Central memory CD8-positive, alpha-beta T cell (primary cell): Measurements from ENCODE around the gene PRCP.
"Not testable (repeated sequence)": the region's sequence is repeated elsewhere in the genome, so short reads cannot be mapped to it uniquely, and the experiment has no call there.

Experiments used
- ATAC-seq: fragments of 150-1000 bp; cut with Tn5 transposase; replicated peaks from 2 replicates; pipeline ENCODE4 v1.10.0; 2022; ENCODE audit warnings: mild to moderate bottlenecking, moderate FRiP score, moderate number of reproducible peaks; ENCODE audit not compliant: poor library complexity, severe bottlenecking; ENCODE audit errors: extremely low read depth
- DNase-seq, 2 donors: peaks; one replicate each; pipeline ENCODE4 v3.0.0; 2021; ENCODE audit warnings: low spot score in 2 of 2
- H3K27ac Mint-ChIP-seq: one replicate; pipeline ENCODE4 v1.8.0; 2022; ENCODE audit warnings: low read depth, mild to moderate bottlenecking, moderate library complexity, mixed read lengths
- H3K27me3 Mint-ChIP-seq: one replicate; pipeline ENCODE4 v1.8.0; 2022; ENCODE audit warnings: mixed read lengths
- H3K36me3 Mint-ChIP-seq: one replicate; pipeline ENCODE4 v1.8.0; 2022; ENCODE audit warnings: mild to moderate bottlenecking, moderate library complexity, mixed read lengths; ENCODE audit not compliant: insufficient read depth
- H3K4me1 Mint-ChIP-seq: one replicate; pipeline ENCODE4 v1.8.0; 2022; ENCODE audit warnings: mixed read lengths
- H3K4me3 Mint-ChIP-seq: one replicate; pipeline ENCODE4 v1.8.0; 2022; ENCODE audit warnings: mild to moderate bottlenecking, moderate library complexity, mixed read lengths
- H3K9me3 Mint-ChIP-seq: one replicate; pipeline ENCODE4 v1.8.0; 2022; ENCODE audit warnings: mixed read lengths

Gene PRCP

DNA sequence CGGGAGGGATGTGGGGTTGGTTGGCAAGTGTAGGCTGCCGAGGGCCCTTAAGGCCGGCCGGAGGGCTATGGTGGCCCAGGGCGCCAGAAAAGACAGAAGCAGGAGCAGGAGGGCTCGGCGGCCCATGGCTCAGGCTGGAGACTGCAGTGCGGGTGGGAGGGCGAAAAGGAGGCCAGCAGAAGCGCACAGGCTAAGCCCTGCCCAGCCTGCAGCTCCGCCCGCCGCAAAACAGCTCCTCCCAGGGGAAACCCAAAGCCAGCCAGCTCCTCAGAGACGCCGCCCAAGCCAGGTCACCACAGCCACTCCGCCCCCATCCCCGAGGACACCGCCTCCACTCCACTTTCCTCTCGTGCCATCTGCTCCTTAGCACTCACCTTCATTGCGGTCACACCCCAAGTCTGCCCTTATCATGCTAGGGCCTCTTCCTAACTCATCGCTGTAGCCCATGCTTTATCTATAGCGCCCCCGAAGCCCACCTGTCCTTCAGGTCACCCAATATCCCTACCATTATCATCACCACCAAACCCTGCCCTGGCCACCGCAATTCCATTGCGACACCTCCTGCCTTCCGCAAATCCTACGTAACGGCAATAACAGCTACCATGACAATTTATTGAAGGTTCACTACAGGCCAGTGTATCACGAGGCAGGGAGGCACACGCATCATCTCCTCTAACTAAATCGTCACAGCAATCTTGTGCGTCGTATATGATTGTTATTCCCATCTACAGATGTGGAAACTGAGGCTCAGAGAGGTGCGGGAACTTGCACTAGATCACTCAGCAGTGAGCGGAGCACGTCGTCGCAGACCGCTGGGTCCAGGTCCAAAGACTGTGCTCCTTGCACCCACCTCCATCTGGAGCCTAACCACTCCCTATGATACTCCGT lies at the start of gene PRCP:
Gene PRCP (minus strand): TSS at position 154 of the 888 bp plus-strand sequence. CDS start 28 bp downstream, at position 126.
- Mint-ChIP-seq H3K4me1 (peaks cover 48% of the 10 kb centered on the region), H3K27ac (peak within 1 kb of the TSS; percentile 95), H3K36me3 (peaks cover 14% of the 10 kb centered on the region), H3K27me3 (no peaks in the 10 kb centered on the region), H3K9me3 (no peaks in the 10 kb centered on the region), H3K4me3 (peak within 1 kb of the TSS; percentile 87)
- ATAC-seq (peak; percentile 78), DNase-seq (peak; percentile 87 to 91)

DNA sequence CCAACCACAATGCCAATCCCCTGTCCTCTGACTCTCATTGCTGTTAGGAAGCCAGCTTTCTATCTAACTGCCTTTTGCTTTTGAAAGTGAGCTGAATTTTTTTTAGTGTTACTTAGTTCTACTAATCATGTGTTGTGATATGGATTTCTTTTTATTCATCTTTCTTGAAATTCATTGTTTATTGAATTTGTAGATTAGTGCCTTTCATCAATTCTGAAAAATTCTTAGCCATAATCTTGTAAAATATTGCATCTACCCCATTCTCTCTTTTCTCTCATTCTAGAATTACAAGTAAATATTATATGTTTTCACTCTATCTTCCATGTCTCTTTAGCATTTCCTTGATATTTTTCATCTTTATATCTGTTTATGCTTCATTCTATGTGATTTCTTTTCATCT lies 49.1 kb upstream of the PRCP start:
- Mint-ChIP-seq H3K4me1 (peaks cover 13% of the 10 kb centered on the region), H3K27me3 (no peaks in the 10 kb centered on the region), H3K36me3 (peaks cover 2% of the 10 kb centered on the region), H3K4me3 (no peak overlapping the region), H3K27ac (no peak overlapping the region), H3K9me3 (peaks cover 21% of the 10 kb centered on the region)
- DNase-seq (no peak), ATAC-seq (no peak)

GRCh38 chr11:82945682-82946081 lies 45.5 kb upstream of the PRCP start:
- H3K27me3 Mint-ChIP-seq, result no peaks in the 10 kb centered on the region
- H3K36me3 Mint-ChIP-seq, result no peaks in the 10 kb centered on the region
- H3K4me1 Mint-ChIP-seq, result peaks cover 5% of the 10 kb centered on the region
- H3K27ac Mint-ChIP-seq, result no peak overlapping the region
- no peaks in the 10 kb centered on the region for H3K9me3 Mint-ChIP-seq
- DNase-seq (no peak), ATAC-seq (no peak)
- no peak overlapping the region for H3K4me3 Mint-ChIP-seq

DNA sequence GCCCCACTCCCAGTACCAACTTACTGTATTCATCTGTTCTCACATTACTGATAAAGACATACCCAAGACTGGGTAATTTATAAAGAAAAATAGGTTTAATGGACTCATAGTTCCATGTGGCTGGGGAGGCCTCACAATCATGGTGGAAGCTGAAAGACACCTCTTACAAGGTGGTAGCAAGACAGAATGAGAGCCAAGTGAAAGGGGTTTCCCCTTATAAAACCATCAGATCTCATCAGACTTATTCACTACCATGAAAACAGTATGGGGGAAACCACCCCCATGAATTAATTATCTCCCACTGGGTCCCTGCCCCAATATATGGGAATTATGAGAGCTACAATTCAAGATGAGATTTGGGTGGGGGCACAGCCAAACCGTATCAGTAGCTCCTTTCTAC lies 44.8 kb upstream of the PRCP start:
- H3K36me3 Mint-ChIP-seq, H3K27ac Mint-ChIP-seq, DNase-seq, ATAC-seq, H3K4me3 Mint-ChIP-seq, H3K9me3 Mint-ChIP-seq, H3K27me3 Mint-ChIP-seq, H3K4me1 Mint-ChIP-seq: not testable (repeated sequence)

DNA sequence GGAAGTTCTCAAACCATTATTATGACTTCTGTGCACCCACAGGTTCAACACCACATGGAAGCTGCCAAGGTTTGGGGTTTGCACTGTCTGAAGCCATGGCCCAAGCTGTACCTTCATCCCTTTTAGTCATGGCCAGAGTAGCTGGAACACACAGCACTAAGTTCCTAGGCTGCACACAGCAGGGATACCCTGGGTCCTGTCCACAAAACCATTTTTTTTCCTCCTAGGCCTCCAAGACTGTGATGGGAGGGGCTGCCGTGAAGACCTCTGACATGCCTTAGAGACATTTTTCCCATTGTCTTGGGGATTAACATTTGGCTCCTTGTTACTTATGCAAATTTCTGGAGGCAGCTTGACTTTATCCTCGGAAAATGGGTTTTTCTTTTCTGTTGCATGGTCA lies 44.0 kb upstream of the PRCP start:
- no peak overlapping the region for H3K4me3 Mint-ChIP-seq
- DNase-seq (no peak), ATAC-seq (no peak)
- peaks cover 5% of the 10 kb centered on the region for H3K4me1 Mint-ChIP-seq
- no peak overlapping the region for H3K27ac Mint-ChIP-seq
- H3K9me3 Mint-ChIP-seq, result no peaks in the 10 kb centered on the region
- no peaks in the 10 kb centered on the region for H3K36me3 Mint-ChIP-seq
- no peaks in the 10 kb centered on the region for H3K27me3 Mint-ChIP-seq

DNA sequence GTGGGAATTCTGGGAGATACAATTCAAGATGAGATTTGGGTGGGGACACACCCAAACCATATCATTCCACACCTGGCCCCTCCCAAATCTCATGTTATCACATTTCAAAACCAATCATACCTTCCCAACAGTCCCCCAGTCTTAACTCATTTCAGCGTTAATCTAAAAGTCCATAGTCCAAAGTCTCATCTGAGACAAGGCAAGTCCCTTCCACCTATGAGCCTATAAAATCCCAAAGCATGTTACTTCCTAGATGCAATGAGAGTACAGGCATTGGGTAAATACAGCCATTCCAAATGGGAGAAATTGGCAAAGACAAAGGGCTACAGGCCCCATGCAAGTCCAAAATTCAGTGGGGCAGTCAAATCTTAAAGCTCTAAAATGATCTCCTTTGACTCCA lies 43.2 kb upstream of the PRCP start:
- H3K27me3 Mint-ChIP-seq, ATAC-seq, H3K27ac Mint-ChIP-seq, H3K4me1 Mint-ChIP-seq, H3K36me3 Mint-ChIP-seq, DNase-seq, H3K9me3 Mint-ChIP-seq, H3K4me3 Mint-ChIP-seq: not testable (repeated sequence)

- Mint-ChIP-seq H3K9me3 (no peaks in the 10 kb centered on the region), H3K4me3 (no peak overlapping the region), H3K4me1 (peaks cover 5% of the 10 kb centered on the region), H3K27me3 (no peaks in the 10 kb centered on the region), H3K36me3 (no peaks in the 10 kb centered on the region), H3K27ac (peak overlapping the region; percentile 38)
- DNase-seq, result no peak
- ATAC-seq, result no peak
Observed at GRCh38 chr11:82942376-82942775, 42.1 kb upstream of the PRCP start.

GRCh38 chr11:82939456-82939855 lies 39.2 kb upstream of the PRCP start:
- H3K27me3 Mint-ChIP-seq, result no peaks in the 10 kb centered on the region
- no peaks in the 10 kb centered on the region for H3K4me1 Mint-ChIP-seq
- H3K4me3 Mint-ChIP-seq, result no peak overlapping the region
- H3K36me3 Mint-ChIP-seq, result no peaks in the 10 kb centered on the region
- H3K9me3 Mint-ChIP-seq, result no peaks in the 10 kb centered on the region
- H3K27ac Mint-ChIP-seq, result no peak overlapping the region
- ATAC-seq (no peak), DNase-seq (no peak)

DNA sequence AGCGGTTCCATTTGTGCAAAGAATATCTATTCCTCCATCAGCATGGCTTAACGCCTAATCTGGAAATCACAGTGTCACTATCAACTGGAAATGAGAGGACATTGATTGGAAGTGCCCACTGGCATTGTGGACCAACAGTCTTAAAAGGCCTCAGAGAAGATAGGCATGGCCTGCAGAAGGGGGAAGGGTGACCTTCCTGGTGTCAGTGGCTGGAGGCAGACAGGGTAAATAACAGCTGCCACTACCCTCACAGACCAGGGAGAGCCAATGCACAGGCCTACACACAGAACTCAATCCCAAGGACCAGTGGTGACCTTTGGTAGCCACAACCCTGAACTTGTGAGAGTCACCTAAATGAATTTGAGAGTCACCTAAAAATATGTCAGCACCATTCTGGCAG lies 37.3 kb upstream of the PRCP start:
- ATAC-seq, result no peak
- no peak for DNase-seq
- Mint-ChIP-seq H3K4me1 (peaks cover under 1% of the 10 kb centered on the region), H3K4me3 (no peak overlapping the region), H3K9me3 (no peaks in the 10 kb centered on the region), H3K27ac (no peak overlapping the region), H3K36me3 (no peaks in the 10 kb centered on the region), H3K27me3 (no peaks in the 10 kb centered on the region)

DNA sequence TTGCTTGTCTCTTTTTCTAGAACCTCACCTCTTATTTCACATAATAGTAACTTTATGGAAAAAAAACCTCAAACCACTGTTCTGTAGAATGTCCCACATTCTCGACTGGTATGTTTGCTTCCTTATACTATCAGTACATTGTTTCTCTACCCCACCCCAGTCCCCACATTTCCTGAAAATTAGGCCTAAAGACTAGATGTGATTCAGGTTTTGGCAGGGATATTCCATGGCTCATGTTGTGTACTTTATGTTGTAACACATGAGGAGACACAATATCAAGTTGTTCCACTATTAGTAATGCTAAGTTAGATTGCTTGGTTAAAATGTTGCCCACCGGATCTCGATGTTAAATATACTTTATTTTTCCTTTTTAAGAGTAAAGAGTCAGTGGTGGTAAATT lies 36.0 kb upstream of the PRCP start:
- Mint-ChIP-seq H3K4me1 (peaks cover 3% of the 10 kb centered on the region), H3K36me3 (no peaks in the 10 kb centered on the region), H3K4me3 (no peak overlapping the region), H3K9me3 (no peaks in the 10 kb centered on the region), H3K27ac (no peak overlapping the region), H3K27me3 (no peaks in the 10 kb centered on the region)
- no peak for ATAC-seq
- DNase-seq, result no peak

- Mint-ChIP-seq H3K4me1 (peaks cover 3% of the 10 kb centered on the region), H3K9me3 (no peaks in the 10 kb centered on the region), H3K27ac (no peak overlapping the region), H3K4me3 (no peak overlapping the region), H3K27me3 (no peaks in the 10 kb centered on the region), H3K36me3 (no peaks in the 10 kb centered on the region)
- no peak for DNase-seq
- no peak for ATAC-seq
Observed at GRCh38 chr11:82932564-82932963, 32.3 kb upstream of the PRCP start.

GRCh38 chr11:82930734-82931133 lies 30.5 kb upstream of the PRCP start:
- ATAC-seq (no peak), DNase-seq (no peak)
- H3K9me3 Mint-ChIP-seq, result no peaks in the 10 kb centered on the region
- no peaks in the 10 kb centered on the region for H3K27me3 Mint-ChIP-seq
- peak overlapping the region; percentile 35 for H3K27ac Mint-ChIP-seq
- peaks cover 3% of the 10 kb centered on the region for H3K4me1 Mint-ChIP-seq
- H3K36me3 Mint-ChIP-seq, result no peaks in the 10 kb centered on the region
- H3K4me3 Mint-ChIP-seq, result no peak overlapping the region

GRCh38 chr11:82930229-82930628 lies 30.0 kb upstream of the PRCP start:
- Mint-ChIP-seq H3K9me3 (no peaks in the 10 kb centered on the region), H3K4me1 (peaks cover 3% of the 10 kb centered on the region), H3K36me3 (no peaks in the 10 kb centered on the region), H3K4me3 (no peak overlapping the region), H3K27me3 (no peaks in the 10 kb centered on the region), H3K27ac (peak overlapping the region; percentile 35)
- DNase-seq (no peak), ATAC-seq (no peak)
